SK-N-SH (cell line): ENCODE measurements around the gene RPRD2. TPM values are rescaled to one million over a fixed set of nuclear protein-coding genes. Genes with fewer than 3 reads are reported as not detected.

Source experiments
- CTCF ChIA-PET: fragments of 300-600, 350-600 bp; formaldehyde crosslinking; extraction: SDS; loops from one replicate; lab custom pipeline; 2021; lab: Yijun Ruan, JAX
- POLR2A ChIA-PET: fragments of 350-600 bp; sonication (Branson Sonifier 250); formaldehyde crosslinking; extraction: SDS; loops from one replicate; lab custom pipeline; 2020; ENCODE audit warnings: antibody characterized with exemption, inconsistent platforms; lab: Yijun Ruan, JAX
- DNase-seq: peaks from one replicate; pipeline ENCODE4 v3.0.0; 2012
- H2AFZ ChIP-seq: fragments of 200-600 bp; sonication (generic); 2 replicates; pipeline ENCODE4 v1.8.1; 2016; ENCODE audit warnings: antibody characterized with exemption, mild to moderate bottlenecking, low read depth
- H3F3A ChIP-seq: fragments of 200-600 bp; sonication (generic); replicated peaks from 2 replicates; pipeline ENCODE3; 2016; ENCODE audit warnings: antibody characterized with exemption, mild to moderate bottlenecking; ENCODE audit not compliant: insufficient read depth
- H3K27ac ChIP-seq, 2 experiments: fragments of 200-500 bp in 1 of 2; fragments of 200-600 bp in 1 of 2; sonication (Bioruptor generic) in 1 of 2; sonication (generic), shearing (Covaris generic) in 1 of 2; 2 replicates each; pipeline versions ENCODE4 v1.5.1 to v1.6.1; 2014 to 2016; ENCODE audit warnings: low read depth in 2 of 2, inconsistent platforms in 1 of 2, low read length in 1 of 2, mild to moderate bottlenecking in 1 of 2, mixed read lengths in 1 of 2
- H3K27me3 ChIP-seq: fragments of 200-600 bp; sonication (generic), shearing (Covaris generic); 2 replicates; pipeline ENCODE4 v1.6.1; 2016; ENCODE audit warnings: mixed run types; ENCODE audit not compliant: insufficient read depth
- H3K36me3 ChIP-seq, 2 experiments: fragments of 200-500 bp in 1 of 2; fragments of 200-600 bp in 1 of 2; sonication (Bioruptor generic) in 1 of 2; sonication (generic) in 1 of 2; replicated peaks in 1 of 2; 2 replicates each; pipeline versions ENCODE3 to v1.5.1; 2014 to 2016; ENCODE audit warnings: low read length in 1 of 2, mild to moderate bottlenecking in 1 of 2; ENCODE audit not compliant: insufficient read depth in 2 of 2, control insufficient read depth in 1 of 2
- H3K4me1 ChIP-seq, 2 experiments: fragments of 200-500 bp in 1 of 2; fragments of 200-600 bp in 1 of 2; sonication (Bioruptor generic) in 1 of 2; sonication (generic), shearing (Covaris generic) in 1 of 2; 2 replicates each; pipeline versions ENCODE4 v1.5.1 to v1.6.1; 2014 to 2016; ENCODE audit warnings: low read depth in 1 of 2, low read length in 1 of 2, mixed run types in 1 of 2; ENCODE audit not compliant: insufficient read depth in 2 of 2, control insufficient read depth in 1 of 2
- H3K4me2 ChIP-seq: fragments of 200-600 bp; sonication (generic), shearing (Covaris generic); 2 replicates; pipeline ENCODE4 v1.6.1; 2017; ENCODE audit warnings: mixed run types
- H3K4me3 ChIP-seq, 2 experiments: fragments of 200-500 bp in 1 of 2; fragments of 200-600 bp in 1 of 2; sonication (Bioruptor generic) in 1 of 2; sonication (generic), shearing (Covaris generic) in 1 of 2; 2 replicates each; pipeline versions ENCODE4 v1.5.1 to v1.8.1; 2014 to 2016; ENCODE audit warnings: low read depth in 2 of 2, inconsistent platforms in 1 of 2, low read length in 1 of 2, mild to moderate bottlenecking in 1 of 2, mixed read lengths in 1 of 2, moderate library complexity in 1 of 2
- H3K79me2 ChIP-seq: fragments of 200-600 bp; sonication (generic); 2 replicates; pipeline ENCODE4 v1.8.1; 2017; ENCODE audit warnings: mild to moderate bottlenecking; ENCODE audit not compliant: insufficient read depth
- H3K9ac ChIP-seq: fragments of 200-600 bp; sonication (generic); 2 replicates; pipeline ENCODE4 v1.6.1; 2017; ENCODE audit warnings: mixed run types
- H3K9me2 ChIP-seq: fragments of 200-600 bp; sonication (generic); 2 replicates; pipeline ENCODE4 v1.6.1; 2017; ENCODE audit warnings: mixed run types
- H3K9me3 ChIP-seq: fragments of 200-600 bp; sonication (generic); 2 replicates; pipeline ENCODE4 v1.6.1; 2017; ENCODE audit warnings: mixed run types, mild to moderate bottlenecking, moderate library complexity
- H4K20me1 ChIP-seq: fragments of 200-600 bp; sonication (generic); 2 replicates; pipeline ENCODE4 v1.6.1; 2017; ENCODE audit warnings: mild to moderate bottlenecking, mixed run types; ENCODE audit not compliant: insufficient read depth
- CTCF ChIP-seq: fragments of 200-600 bp; sonication (generic); IDR thresholded peaks from 2 replicates; pipeline ENCODE4 v1.6.1; 2017; ENCODE audit warnings: antibody characterized with exemption, mild to moderate bottlenecking, moderate library complexity
- EP300 ChIP-seq, 2 experiments: IDR thresholded peaks; 2 replicates each; pipeline versions ENCODE4 v1.4.0 to v1.6.1; 2012; ENCODE audit warnings: borderline replicate concordance in 1 of 2, low read depth in 1 of 2, low read length in 1 of 2
- FOSL2 ChIP-seq: IDR thresholded peaks from 2 replicates; pipeline ENCODE4 v1.4.0; 2012; ENCODE audit warnings: low read depth, mild to moderate bottlenecking, moderate library complexity, borderline replicate concordance
- FOXM1 ChIP-seq: IDR thresholded peaks from 2 replicates; pipeline ENCODE4 v1.4.0; 2012; ENCODE audit warnings: low read depth, mild to moderate bottlenecking
- GABPA ChIP-seq: IDR thresholded peaks from 2 replicates; pipeline ENCODE4 v1.4.0; 2012; ENCODE audit warnings: low read depth, mild to moderate bottlenecking
- GATA2 ChIP-seq: sonication (generic); formaldehyde crosslinking; IDR thresholded peaks from 2 replicates; pipeline ENCODE4 v1.5.0; 2020; ENCODE audit warnings: mild to moderate bottlenecking, missing genetic modification reagents
- MEF2A ChIP-seq: IDR thresholded peaks from 2 replicates; pipeline ENCODE4 v1.4.0; 2012; ENCODE audit warnings: low read depth, borderline replicate concordance
- MXI1 ChIP-seq: IDR thresholded peaks from 2 replicates; pipeline ENCODE4 v1.6.1; 2012; ENCODE audit warnings: mild to moderate bottlenecking, low read depth, low read length, improper control_type of control experiment
- NFIC ChIP-seq: IDR thresholded peaks from 2 replicates; pipeline ENCODE4 v1.4.0; 2012; ENCODE audit warnings: borderline replicate concordance
- NRF1 ChIP-seq: IDR thresholded peaks from 2 replicates; pipeline ENCODE4 v1.6.1; 2012; ENCODE audit warnings: low read depth, mild to moderate bottlenecking, low read length
- RAD21 ChIP-seq: IDR thresholded peaks from 2 replicates; pipeline ENCODE4 v1.6.1; 2012; ENCODE audit warnings: mild to moderate bottlenecking, low read length
- RCOR1 ChIP-seq: fragments of 150-350 bp; IDR thresholded peaks from 2 replicates; pipeline ENCODE4 v1.6.1; 2017; ENCODE audit warnings: antibody characterized with exemption, low read length
- RFX5 ChIP-seq: IDR thresholded peaks from 2 replicates; pipeline ENCODE4 v1.6.1; 2012; ENCODE audit warnings: mild to moderate bottlenecking, improper control_type of control experiment, low read length
- RXRA ChIP-seq: IDR thresholded peaks from 2 replicates; pipeline ENCODE4 v1.4.0; 2012; ENCODE audit warnings: low read depth, mild to moderate bottlenecking, borderline replicate concordance
- TAF1 ChIP-seq: IDR thresholded peaks from 2 replicates; pipeline ENCODE4 v1.6.1; 2012; ENCODE audit warnings: low read depth, mild to moderate bottlenecking, low read length, moderate library complexity, borderline replicate concordance
- YY1 ChIP-seq: IDR thresholded peaks from 2 replicates; pipeline ENCODE4 v1.4.0; 2012; ENCODE audit warnings: low read depth, mild to moderate bottlenecking
- WGBS: methylation state at CpG from one replicate; pipeline ENCODE4 v1.1.6; 2017; ENCODE audit warnings: low lambda C conversion rate; 5-methylcytosine and 5-hydroxymethylcytosine counted together
- polyA plus RNA-seq, 3 experiments: library from polyadenylated mRNA; depleted of rRNA; stranded (reverse); fragments of >200 nt; gene quantifications; 2 replicates each; pipeline ENCODE4 v1.2.3, GENCODE V29; 2012
- TF ChIP-seq, protein P1 (sequence below): IDR thresholded peaks from 2 replicates; pipeline ENCODE4 v1.6.1; 2012; ENCODE audit warnings: mild to moderate bottlenecking, low read depth, low read length, moderate library complexity
- TF ChIP-seq, protein P2 (sequence below): IDR thresholded peaks from 2 replicates; pipeline ENCODE4 v1.4.0; 2012; ENCODE audit warnings: low read depth, borderline replicate concordance
- TF ChIP-seq, protein P3 (sequence below): IDR thresholded peaks from 2 replicates; pipeline ENCODE4 v1.4.0; 2012; ENCODE audit warnings: low read depth

The RPRD2 gene
- polyA plus RNA-seq, 1 of the 3 experiments (the other 2 are of a cell fraction): 9.2 TPM

- CTCF ChIA-PET: interaction anchor here (1.1 to 2.6 kb wide), 3 partner anchors 18 to 62 kb away, joined by 3 to 7 read pairs (median 4); no protein-coding TSS in a partner anchor
- no peak for DNase-seq
- no peak for TF ChIP-seq FOXM1
- TF ChIP-seq, protein P1, sequence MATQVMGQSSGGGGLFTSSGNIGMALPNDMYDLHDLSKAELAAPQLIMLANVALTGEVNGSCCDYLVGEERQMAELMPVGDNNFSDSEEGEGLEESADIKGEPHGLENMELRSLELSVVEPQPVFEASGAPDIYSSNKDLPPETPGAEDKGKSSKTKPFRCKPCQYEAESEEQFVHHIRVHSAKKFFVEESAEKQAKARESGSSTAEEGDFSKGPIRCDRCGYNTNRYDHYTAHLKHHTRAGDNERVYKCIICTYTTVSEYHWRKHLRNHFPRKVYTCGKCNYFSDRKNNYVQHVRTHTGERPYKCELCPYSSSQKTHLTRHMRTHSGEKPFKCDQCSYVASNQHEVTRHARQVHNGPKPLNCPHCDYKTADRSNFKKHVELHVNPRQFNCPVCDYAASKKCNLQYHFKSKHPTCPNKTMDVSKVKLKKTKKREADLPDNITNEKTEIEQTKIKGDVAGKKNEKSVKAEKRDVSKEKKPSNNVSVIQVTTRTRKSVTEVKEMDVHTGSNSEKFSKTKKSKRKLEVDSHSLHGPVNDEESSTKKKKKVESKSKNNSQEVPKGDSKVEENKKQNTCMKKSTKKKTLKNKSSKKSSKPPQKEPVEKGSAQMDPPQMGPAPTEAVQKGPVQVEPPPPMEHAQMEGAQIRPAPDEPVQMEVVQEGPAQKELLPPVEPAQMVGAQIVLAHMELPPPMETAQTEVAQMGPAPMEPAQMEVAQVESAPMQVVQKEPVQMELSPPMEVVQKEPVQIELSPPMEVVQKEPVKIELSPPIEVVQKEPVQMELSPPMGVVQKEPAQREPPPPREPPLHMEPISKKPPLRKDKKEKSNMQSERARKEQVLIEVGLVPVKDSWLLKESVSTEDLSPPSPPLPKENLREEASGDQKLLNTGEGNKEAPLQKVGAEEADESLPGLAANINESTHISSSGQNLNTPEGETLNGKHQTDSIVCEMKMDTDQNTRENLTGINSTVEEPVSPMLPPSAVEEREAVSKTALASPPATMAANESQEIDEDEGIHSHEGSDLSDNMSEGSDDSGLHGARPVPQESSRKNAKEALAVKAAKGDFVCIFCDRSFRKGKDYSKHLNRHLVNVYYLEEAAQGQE: no peak
- TF ChIP-seq, protein P2, sequence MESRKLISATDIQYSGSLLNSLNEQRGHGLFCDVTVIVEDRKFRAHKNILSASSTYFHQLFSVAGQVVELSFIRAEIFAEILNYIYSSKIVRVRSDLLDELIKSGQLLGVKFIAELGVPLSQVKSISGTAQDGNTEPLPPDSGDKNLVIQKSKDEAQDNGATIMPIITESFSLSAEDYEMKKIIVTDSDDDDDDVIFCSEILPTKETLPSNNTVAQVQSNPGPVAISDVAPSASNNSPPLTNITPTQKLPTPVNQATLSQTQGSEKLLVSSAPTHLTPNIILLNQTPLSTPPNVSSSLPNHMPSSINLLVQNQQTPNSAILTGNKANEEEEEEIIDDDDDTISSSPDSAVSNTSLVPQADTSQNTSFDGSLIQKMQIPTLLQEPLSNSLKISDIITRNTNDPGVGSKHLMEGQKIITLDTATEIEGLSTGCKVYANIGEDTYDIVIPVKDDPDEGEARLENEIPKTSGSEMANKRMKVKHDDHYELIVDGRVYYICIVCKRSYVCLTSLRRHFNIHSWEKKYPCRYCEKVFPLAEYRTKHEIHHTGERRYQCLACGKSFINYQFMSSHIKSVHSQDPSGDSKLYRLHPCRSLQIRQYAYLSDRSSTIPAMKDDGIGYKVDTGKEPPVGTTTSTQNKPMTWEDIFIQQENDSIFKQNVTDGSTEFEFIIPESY: no peak
- TF ChIP-seq, protein P3, sequence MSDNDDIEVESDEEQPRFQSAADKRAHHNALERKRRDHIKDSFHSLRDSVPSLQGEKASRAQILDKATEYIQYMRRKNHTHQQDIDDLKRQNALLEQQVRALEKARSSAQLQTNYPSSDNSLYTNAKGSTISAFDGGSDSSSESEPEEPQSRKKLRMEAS: no peak
- no peak for TF ChIP-seq NFIC
- no peak for TF ChIP-seq NRF1
- TF ChIP-seq FOSL2: no peak
- no peak for TF ChIP-seq MXI1
- no peak for TF ChIP-seq RCOR1
- no peak for TF ChIP-seq YY1
- TF ChIP-seq TAF1: no peak
- TF ChIP-seq EP300 (IDR thresholded peaks at IDR 0.05; ENCODE audit: borderline replicate concordance in 1 of 2, low read depth in 1 of 2, low read length in 1 of 2): no peak
- no peak for TF ChIP-seq GATA2 (CRISPR knock-in tag)
- no peak for TF ChIP-seq GABPA
- TF ChIP-seq CTCF: no peak
- no peak for TF ChIP-seq RFX5
- TF ChIP-seq RXRA: no peak
- no peak for TF ChIP-seq RAD21
- no peak for TF ChIP-seq MEF2A
- Histone ChIP-seq H3F3A (no peaks in the 10 kb centered on the region), H3K9me2 (no peaks in the 10 kb centered on the region), H3K4me1 (no peaks in the 10 kb centered on the region), H3K9ac (no peak overlapping the region), H3K27ac (no peak overlapping the region), H3K9me3 (no peaks in the 10 kb centered on the region), H3K79me2 (no peaks in the 10 kb centered on the region), H3K4me2 (no peak overlapping the region), H4K20me1 (no peaks in the 10 kb centered on the region), H2AFZ (no peak overlapping the region), H3K4me3 (no peak overlapping the region), H3K27me3 (no peaks in the 10 kb centered on the region), H3K36me3 (peaks cover 5 to 8% of the 10 kb centered on the region in 2 experiments)
- POLR2A ChIA-PET: interaction anchor here (0.9 to 1.3 kb wide), 2 partner anchors 9 to 17 kb away, joined by 3 to 4 read pairs; partner anchors contain the start of gene FALEC
- WGBS: 86% methylated on average over 6 of the region's 10 CpGs
These were observed 134.4 kb downstream of the RPRD2 start for GRCh38 chr1:150498342-150498741.
